ENCODE measurements around the gene WNT4. TPM values are rescaled to one million over a fixed set of nuclear protein-coding genes. Genes with fewer than 3 reads are reported as not detected.
"Not testable (repeated sequence)": the region's sequence is repeated elsewhere in the genome, so short reads cannot be mapped to it uniquely, and the experiment has no call there.

WNT4 gene
- total and polyA plus RNA-seq, 2 donors (not counting 1 experiment from before 2014, with no cell fraction given), result not detected

GRCh38 chr1:22092026-22092768 lies 50.7 kb downstream of the WNT4 start:
- DNase-seq (peak; percentile 85), ATAC-seq (ENCODE audit: low read depth) (peak; percentile 86)
- peaks cover 73% of the 10 kb centered on the region for H4K20me1 ChIP-seq (ENCODE audit: control insufficient read depth, insufficient read depth, low read length, poor library complexity, severe bottlenecking)
- not testable (repeated sequence) for H3K27me3 ChIP-seq (replicated peaks in 1 of 4; ENCODE audit: control extremely low read depth in 1 of 4, control insufficient read depth in 3 of 4, insufficient read depth in 4 of 4, low read length in 3 of 4); H3K9ac ChIP-seq (ENCODE audit: low read length); H2AFZ ChIP-seq (ENCODE audit: insufficient read depth, low read depth, low read length, poor library complexity, severe bottlenecking); H3K27ac Mint-ChIP-seq; H3K4me2 ChIP-seq (replicated peaks; ENCODE audit: low read depth, low read length, poor library complexity, severe bottlenecking); H3K27me3 Mint-ChIP-seq; H3K4me3 ChIP-seq (ENCODE audit: control extremely low read depth in 1 of 5, extremely low read depth in 1 of 5, insufficient read depth in 1 of 5, low read depth in 2 of 5, low read length in 4 of 5); H3K9me3 ChIP-seq (ENCODE audit: control extremely low read depth in 1 of 3, control insufficient read depth in 2 of 3, insufficient read depth in 1 of 3, low read length in 2 of 3); H3K9me3 Mint-ChIP-seq (ENCODE audit: insufficient read depth)
- TF ChIP-seq CTCF (IDR thresholded peaks at IDR 0.05), result peak; percentile 19
- peak overlapping the region in 1 of 2 donors; percentile 17 for H3K27ac ChIP-seq (ENCODE audit: low read length in 2 of 2)
- peaks cover 86% of the 10 kb centered on the region for H3K79me2 ChIP-seq (ENCODE audit: control insufficient read depth, insufficient read depth, low read length)
- intact Hi-C loops (cut with micrococcal nuclease), result loop anchor here (2.0 to 5.0 kb wide), 2 partner anchors 39 to 65 kb away; partner anchors contain the start of gene CDC42
- H3K36me3 ChIP-seq (replicated peaks in 1 of 2; ENCODE audit: control extremely low read depth in 1 of 2, control insufficient read depth in 1 of 2, extremely low read depth in 1 of 2, insufficient read depth in 2 of 2, low read length in 1 of 2), result peaks cover 4 to 66% of the 10 kb centered on the region in 2 experiments
- WGBS (ENCODE audit: insufficient coverage), result 0% methylated on average over 1 of the region's 3 CpGs
- ChIA-PET CTCF (interaction anchor here (1.1 to 2.2 kb wide), 6 partner anchors 11 to 70 kb away, joined by 3 to 13 read pairs (median 6); partner anchors contain the start of gene CDC42), POLR2A (interaction anchor here (0.6 to 1.3 kb wide), 2 partner anchors 67 to 321 kb away, joined by 3 to 4 read pairs; no protein-coding TSS in a partner anchor)
- Mint-ChIP-seq H3K4me1 (peaks cover 61% of the 10 kb centered on the region), H3K4me3 (peak overlapping the region; percentile 33)
- H3K4me1 ChIP-seq (ENCODE audit: control insufficient read depth in 2 of 2, insufficient read depth in 2 of 2, low read length in 2 of 2), result peaks cover 43 to 48% of the 10 kb centered on the region in 2 donors

GRCh38 chr1:22090867-22091266 lies 52.0 kb downstream of the WNT4 start:
- DNase-seq (no peak), ATAC-seq (ENCODE audit: low read depth) (no peak)
- no peaks in the 10 kb centered on the region for H3K9me3 ChIP-seq (ENCODE audit: control extremely low read depth in 1 of 3, control insufficient read depth in 2 of 3, insufficient read depth in 1 of 3, low read length in 2 of 3)
- H3K9ac ChIP-seq (ENCODE audit: low read length), result no peak overlapping the region
- H3K4me1 ChIP-seq (ENCODE audit: control insufficient read depth in 2 of 2, insufficient read depth in 2 of 2, low read length in 2 of 2), result peaks cover 43 to 48% of the 10 kb centered on the region in 2 donors
- H3K27me3 ChIP-seq (replicated peaks in 1 of 4; ENCODE audit: control extremely low read depth in 1 of 4, control insufficient read depth in 3 of 4, insufficient read depth in 4 of 4, low read length in 3 of 4), result no peaks in the 10 kb centered on the region
- intact Hi-C loops (cut with micrococcal nuclease), result loop anchor here (5.0 kb wide), 1 partner anchor 64 kb away; no protein-coding TSS in a partner anchor
- no peak overlapping the region for H3K4me2 ChIP-seq (replicated peaks; ENCODE audit: low read depth, low read length, poor library complexity, severe bottlenecking)
- peaks cover 7 to 66% of the 10 kb centered on the region in 2 experiments for H3K36me3 ChIP-seq (replicated peaks in 1 of 2; ENCODE audit: control extremely low read depth in 1 of 2, control insufficient read depth in 1 of 2, extremely low read depth in 1 of 2, insufficient read depth in 2 of 2, low read length in 1 of 2)
- Mint-ChIP-seq H3K27me3 (no peaks in the 10 kb centered on the region), H3K9me3 (ENCODE audit: insufficient read depth) (no peaks in the 10 kb centered on the region), H3K4me1 (peaks cover 69% of the 10 kb centered on the region), H3K27ac (peak overlapping the region; percentile 69), H3K4me3 (peak overlapping the region; percentile 29)
- no peak overlapping the region for H2AFZ ChIP-seq (ENCODE audit: insufficient read depth, low read depth, low read length, poor library complexity, severe bottlenecking)
- CTCF ChIA-PET, result interaction anchor here (0.6 to 1.3 kb wide), 3 partner anchors 15 to 935 kb away, joined by 3 to 4 read pairs (median 3); no protein-coding TSS in a partner anchor
- no peak for TF ChIP-seq CTCF (IDR thresholded peaks at IDR 0.05)
- TF ChIP-seq EZH2 (IDR thresholded peaks at IDR 0.05; ENCODE audit: borderline replicate concordance, insufficient read depth, low read depth, low read length, poor library complexity, severe bottlenecking), result no peak
- H4K20me1 ChIP-seq (ENCODE audit: control insufficient read depth, insufficient read depth, low read length, poor library complexity, severe bottlenecking), result peaks cover 72% of the 10 kb centered on the region
- no peak overlapping the region for H3K4me3 ChIP-seq (ENCODE audit: control extremely low read depth in 1 of 5, extremely low read depth in 1 of 5, insufficient read depth in 1 of 5, low read depth in 2 of 5, low read length in 4 of 5)
- peak overlapping the region in 1 of 2 donors; percentile 69 for H3K27ac ChIP-seq (ENCODE audit: low read length in 2 of 2)
- peaks cover 87% of the 10 kb centered on the region for H3K79me2 ChIP-seq (ENCODE audit: control insufficient read depth, insufficient read depth, low read length)
- POLR2A ChIA-PET, result no interaction called here
- 89% methylated on average over 2 of the region's 3 CpGs for WGBS (ENCODE audit: insufficient coverage)
